G401.6 (cell line): ENCODE measurements around the gene CFAP119.
"Not testable (repeated sequence)": the region's sequence is repeated elsewhere in the genome, so short reads cannot be mapped to it uniquely, and the experiment has no call there.

Source experiments
- FAIRE-seq: peaks from 2 replicates; lab custom pipeline; 2012; peaks lifted over from hg19 to GRCh38; lab: Jason Lieb, UNC

The CFAP119 gene

GRCh38 chr16:30761928-30762902 is at the start of gene CFAP119, which contains the start of gene RNF40:
Gene CFAP119, minus strand, starts transcription at chr16:30762062. Its CDS starts 314 bp downstream, at chr16:30761748.
Gene RNF40, plus strand, starts transcription at chr16:30762322. Its CDS starts 224 bp downstream, at chr16:30762546.
- FAIRE-seq: peak; percentile 99

- FAIRE-seq: not testable (repeated sequence)
These were observed 47.8 kb upstream of the CFAP119 start for GRCh38 chr16:30809675-30810074.

GRCh38 chr16:30808890-30809426 is 47.1 kb upstream of the CFAP119 start:
- FAIRE-seq: not testable (repeated sequence)

- no peak for FAIRE-seq
These were observed 46.3 kb upstream of the CFAP119 start for GRCh38 chr16:30808146-30808545.

GRCh38 chr16:30805370-30806169 is 43.7 kb upstream of the CFAP119 start:
- no peak for FAIRE-seq

- no peak for FAIRE-seq
These were observed 43.2 kb upstream of the CFAP119 start for GRCh38 chr16:30805056-30805369.

GRCh38 chr16:30802936-30803335 is 41.1 kb upstream of the CFAP119 start:
- no peak for FAIRE-seq

GRCh38 chr16:30797670-30798309 is 35.9 kb upstream of the CFAP119 start:
- peak; percentile 8 for FAIRE-seq

- FAIRE-seq: no peak
These were observed 32.8 kb upstream of the CFAP119 start for GRCh38 chr16:30794634-30795033.

GRCh38 chr16:30793508-30794069 is 31.7 kb upstream of the CFAP119 start:
- FAIRE-seq: no peak

GRCh38 chr16:30787613-30788378 is 25.9 kb upstream of the CFAP119 start:
- no peak for FAIRE-seq

GRCh38 chr16:30786936-30787612 is 25.2 kb upstream of the CFAP119 start, which contains the start of gene ZNF629:
Gene ZNF629, minus strand, starts transcription at chr16:30787205. Its CDS starts 2,723 bp downstream, at chr16:30784482.
- no peak for FAIRE-seq

GRCh38 chr16:30786115-30786935 is 24.5 kb upstream of the CFAP119 start:
- FAIRE-seq: no peak

- FAIRE-seq: no peak
These were observed 23.6 kb upstream of the CFAP119 start for GRCh38 chr16:30785126-30786106.

- no peak for FAIRE-seq
These were observed 22.4 kb upstream of the CFAP119 start for GRCh38 chr16:30784215-30784614.

GRCh38 chr16:30783280-30784109 is 21.6 kb upstream of the CFAP119 start:
- FAIRE-seq: no peak
